LoVo (cell line): Measurements from ENCODE around the gene EIF4G3.
"Not testable (repeated sequence)": the region's sequence is repeated elsewhere in the genome, so short reads cannot be mapped to it uniquely, and the experiment has no call there.

Experiments used
- DNase-seq: peaks from one replicate; pipeline ENCODE4 v3.0.0-alpha.2; 2016; ENCODE audit warnings: low spot score

The EIF4G3 gene

DNA sequence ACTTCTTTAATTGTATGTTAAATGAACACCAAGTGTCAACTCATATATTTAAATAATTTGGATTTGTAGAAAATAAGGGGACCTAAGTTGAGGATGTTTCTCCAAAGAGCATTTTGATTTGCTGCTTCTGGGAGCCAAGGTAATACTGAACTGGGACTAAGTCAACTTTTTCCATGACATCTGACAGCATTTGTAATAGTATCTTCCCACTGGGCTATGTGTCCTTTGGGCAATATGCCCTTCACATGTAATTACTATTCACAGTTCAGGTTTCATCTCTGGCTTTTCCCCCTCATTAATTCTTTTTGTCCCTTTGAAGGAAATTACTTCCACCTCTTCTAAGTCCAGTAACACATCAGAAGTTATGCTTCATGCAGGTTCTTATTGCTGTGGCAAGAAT lies 352.9 kb downstream of the EIF4G3 start:
- no peak for DNase-seq

- no peak for DNase-seq
These were observed 355.2 kb downstream of the EIF4G3 start for GRCh38 chr1:20821466-20821865.

GRCh38 chr1:20819818-20820217 lies 356.9 kb downstream of the EIF4G3 start:
- no peak for DNase-seq

DNA sequence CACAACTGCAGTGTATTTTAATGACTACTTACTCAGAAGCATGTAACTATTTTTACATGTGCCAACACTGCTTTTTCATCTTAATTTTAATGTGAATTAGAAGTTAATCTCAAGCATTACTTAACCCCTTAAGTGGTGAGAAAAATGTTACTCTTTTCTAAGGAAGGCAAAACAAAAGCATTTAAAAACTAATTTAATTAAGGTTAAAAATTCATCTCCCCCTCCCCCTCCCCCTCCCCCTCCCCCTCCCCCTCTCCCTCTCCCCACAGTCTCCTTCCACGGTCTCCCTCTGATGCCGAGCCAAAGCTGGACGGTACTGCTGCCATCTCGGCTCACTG lies 362.2 kb downstream of the EIF4G3 start:
- no peak for DNase-seq

GRCh38 chr1:20811916-20812315 lies 364.8 kb downstream of the EIF4G3 start:
- no peak for DNase-seq

DNA sequence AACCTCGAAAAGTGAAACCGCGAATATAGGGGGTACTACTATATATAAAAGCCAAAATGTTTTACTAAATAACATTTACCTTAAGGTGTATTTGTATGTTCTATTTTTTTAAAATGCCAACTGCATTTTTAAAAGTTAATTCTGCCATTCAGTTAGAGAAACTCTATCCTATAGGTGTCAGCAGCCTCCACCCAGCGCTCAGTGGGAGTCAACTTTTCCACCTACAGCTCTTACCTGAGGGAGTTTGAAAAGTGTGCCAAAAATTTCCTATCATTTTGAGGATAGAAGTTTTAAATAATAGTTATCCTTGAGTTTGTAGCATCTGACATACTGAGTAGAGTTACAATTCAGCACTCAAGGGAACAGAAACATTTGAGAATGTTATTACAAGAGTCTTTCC lies 383.5 kb downstream of the EIF4G3 start:
- no peak for DNase-seq

DNA sequence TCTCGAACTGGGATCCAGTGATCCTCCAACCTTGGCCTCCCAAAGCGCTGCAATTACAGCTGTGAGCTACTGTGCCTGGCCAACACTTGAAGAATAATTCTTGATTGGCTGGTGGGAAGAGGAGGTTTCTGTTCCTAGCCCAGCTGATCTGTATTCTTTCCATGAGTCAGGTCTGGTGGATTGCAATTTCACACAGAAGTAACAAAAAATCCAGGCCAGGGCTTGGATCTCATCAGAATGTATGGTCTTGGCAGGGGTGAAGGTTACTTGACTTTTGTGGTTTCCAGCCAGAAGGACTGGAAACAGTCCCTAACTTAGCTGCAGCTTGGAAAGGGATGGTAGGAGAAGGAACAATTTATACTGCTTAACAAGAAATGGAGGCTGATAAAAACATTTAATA lies 384.5 kb downstream of the EIF4G3 start:
- no peak for DNase-seq

GRCh38 chr1:20790785-20791184 lies 385.9 kb downstream of the EIF4G3 start:
- no peak for DNase-seq

DNA sequence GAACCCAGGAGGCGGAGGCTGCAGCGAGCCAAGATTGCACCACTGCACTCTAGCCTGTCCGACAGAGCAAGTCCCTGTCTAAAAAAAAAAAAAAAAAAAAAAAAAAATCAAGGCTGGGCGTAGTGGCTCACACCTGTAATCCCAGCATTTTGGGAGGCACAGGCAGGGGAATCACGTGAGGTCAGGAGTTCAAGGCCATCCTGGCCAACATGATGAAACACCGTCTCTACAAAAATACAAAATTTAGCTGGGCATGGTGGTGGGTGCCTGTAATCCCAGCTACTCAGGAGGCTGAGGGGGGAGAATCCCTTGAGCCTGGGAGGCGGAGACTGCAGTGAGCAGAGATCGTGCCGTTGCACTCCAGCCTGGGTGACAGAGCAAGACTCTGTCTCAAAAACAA lies 387.1 kb downstream of the EIF4G3 start:
- DNase-seq: not testable (repeated sequence)

- peak; percentile 14 for DNase-seq
These were observed 388.6 kb downstream of the EIF4G3 start for GRCh38 chr1:20787840-20788795.

GRCh38 chr1:20787029-20787839 lies 389.5 kb downstream of the EIF4G3 start, which contains the start of gene HP1BP3:
Gene HP1BP3 (minus strand): TSS chr1:20787307. CDS start chr1:20780440, 6,867 bp downstream.
- DNase-seq: peak; percentile 72

DNA sequence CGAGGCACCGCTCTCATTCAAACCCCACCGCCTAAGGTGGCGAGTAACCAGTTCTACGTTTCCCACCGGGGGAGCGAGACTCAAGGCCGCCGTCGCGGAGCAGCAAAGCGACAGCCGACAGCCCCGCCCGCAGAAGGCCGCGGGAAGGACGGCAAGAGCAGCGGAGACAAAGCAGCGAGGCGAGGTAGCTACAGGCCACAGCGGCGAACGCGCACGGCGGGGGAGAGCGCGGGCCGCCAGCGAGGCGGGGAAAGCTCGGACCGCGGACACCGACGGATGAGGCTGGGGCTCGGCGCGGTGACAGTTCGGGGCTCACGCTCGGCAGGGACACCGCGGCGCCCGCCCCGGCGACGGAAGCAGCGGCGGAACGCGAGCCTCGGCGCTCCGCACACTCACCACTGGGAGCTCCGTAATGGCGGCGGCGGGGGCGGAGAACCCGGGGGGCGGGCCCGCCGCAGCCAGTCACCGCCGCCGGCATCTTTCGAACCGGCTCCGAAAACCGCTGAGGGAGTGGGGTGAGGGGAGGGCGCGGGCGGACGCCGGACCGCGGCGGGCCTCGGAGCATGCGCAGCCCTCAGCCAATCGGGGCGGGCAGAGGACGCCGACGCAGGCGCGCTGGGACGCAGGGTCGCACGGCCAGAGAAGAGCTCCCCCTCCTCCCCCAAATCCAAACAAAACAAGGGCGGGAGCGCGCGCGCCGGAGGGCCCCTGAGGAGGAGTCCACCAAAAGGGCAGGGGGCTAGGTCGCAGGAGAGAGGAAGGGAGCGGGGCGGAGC lies 390.3 kb downstream of the EIF4G3 start:
- peak; percentile 95 for DNase-seq

GRCh38 chr1:20785907-20786252 lies 390.8 kb downstream of the EIF4G3 start:
- DNase-seq: no peak

DNA sequence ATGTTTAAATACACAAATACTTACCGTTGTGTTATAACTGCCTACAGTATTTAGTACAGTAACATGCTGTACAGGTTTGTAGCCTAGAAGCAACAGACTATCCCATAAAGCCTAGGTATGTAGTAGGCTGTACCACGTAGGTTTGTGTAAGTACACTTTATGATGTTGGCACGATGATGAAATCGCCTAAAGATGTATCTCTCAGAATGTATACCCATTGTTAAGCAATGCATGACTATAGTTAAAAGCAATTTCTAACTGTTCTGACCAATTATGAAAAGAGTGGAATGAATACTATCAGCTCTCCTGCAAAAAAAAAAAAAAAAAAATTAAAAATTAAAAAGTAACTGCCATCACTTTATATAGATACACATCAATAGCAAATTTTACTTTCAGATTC lies 401.0 kb downstream of the EIF4G3 start:
- no peak for DNase-seq

DNA sequence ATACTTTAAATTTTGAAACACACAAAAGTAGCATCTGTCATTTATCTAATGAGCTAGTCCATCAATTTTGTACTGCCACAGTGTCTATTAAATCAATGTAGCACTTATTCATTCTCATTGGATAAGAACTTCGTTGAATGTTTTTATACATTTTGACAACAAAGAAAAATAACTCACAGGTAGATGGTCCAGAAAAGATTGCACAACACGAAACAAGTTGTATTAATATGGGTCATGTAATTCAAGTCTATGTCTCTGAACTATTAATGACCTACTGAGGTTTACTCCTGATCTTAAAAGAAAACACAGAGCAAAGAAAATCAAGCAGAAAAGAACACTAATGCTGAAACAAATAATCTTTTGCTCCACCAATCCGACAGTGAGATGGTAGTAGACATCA lies 404.9 kb downstream of the EIF4G3 start:
- no peak for DNase-seq

DNA sequence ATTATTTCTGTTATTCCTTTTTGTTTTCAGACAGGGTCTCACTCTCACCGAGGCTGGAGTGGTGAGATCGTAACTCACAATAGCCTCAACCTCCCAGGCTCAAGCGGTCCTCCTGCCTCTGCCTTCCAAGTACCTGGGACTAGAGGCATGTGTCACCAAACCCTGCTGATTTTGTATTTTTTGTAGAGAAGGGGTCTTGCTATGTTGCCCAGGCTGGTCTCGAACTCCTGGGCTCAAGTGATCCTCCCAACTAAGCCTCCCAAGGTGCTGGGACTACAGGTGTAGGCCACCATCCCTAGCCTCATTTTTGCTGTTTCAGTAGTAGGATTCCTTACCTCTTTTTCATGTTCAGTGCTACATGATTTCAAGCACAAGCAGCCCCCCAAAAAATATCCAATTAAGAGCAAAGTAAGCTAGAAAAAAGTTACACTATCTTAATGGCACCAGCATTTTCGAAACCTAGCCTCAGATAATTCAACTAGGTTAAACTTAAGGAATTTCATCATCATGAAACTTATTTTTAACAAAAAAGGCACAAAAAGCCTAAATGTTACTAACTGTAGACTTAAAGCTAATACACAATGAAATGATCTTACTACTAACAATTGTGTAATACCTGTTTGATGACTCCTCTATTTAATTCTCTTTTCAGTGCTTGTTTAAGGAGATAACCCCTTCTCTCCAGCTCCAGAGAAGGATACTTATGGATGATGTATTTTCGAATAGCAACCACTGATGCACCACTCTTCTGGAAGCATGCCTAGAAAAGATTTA lies 406.2 kb downstream of the EIF4G3 start:
- no peak for DNase-seq

- no peak for DNase-seq
These were observed 409.4 kb downstream of the EIF4G3 start for GRCh38 chr1:20767271-20767670.

- DNase-seq: no peak
These were observed 413.3 kb downstream of the EIF4G3 start for GRCh38 chr1:20763417-20763816.

DNA sequence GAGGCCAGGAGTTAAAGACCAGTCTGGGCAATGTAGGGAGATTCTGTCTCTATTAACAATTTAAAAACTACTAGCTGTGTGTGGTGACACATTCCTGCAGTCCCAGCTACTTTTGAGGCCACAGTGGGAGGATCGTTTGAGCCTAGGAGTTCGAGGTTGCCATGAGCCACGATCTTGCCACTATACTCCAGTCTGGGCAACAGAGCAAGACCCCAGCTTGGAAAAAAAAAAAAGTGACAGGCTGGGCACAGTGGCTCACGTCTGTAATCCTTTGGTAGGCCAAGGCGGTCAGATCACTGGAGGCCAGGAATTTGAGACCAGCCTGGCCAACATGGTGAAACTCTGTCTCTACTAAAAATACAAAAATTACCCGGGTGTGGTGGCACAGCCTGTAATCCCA lies 416.4 kb downstream of the EIF4G3 start:
- DNase-seq: no peak
